Left renal cortex interstitium (tissue), 4 donors: ENCODE data around the gene TMEM59L. TPM values are rescaled to one million over a fixed set of nuclear protein-coding genes. Genes with fewer than 3 reads are reported as not detected.

Experiments
- DNase-seq, 4 donors: peaks; one replicate each; pipeline ENCODE4 v3.0.0-alpha.2; 2013; ENCODE audit warnings: low read depth in 4 of 4, low spot score in 2 of 4, missing footprints in 1 of 4
- polyA plus RNA-seq, 4 donors: library from polyadenylated mRNA; unstranded; fragments of 120-200 nt; gene quantifications; one replicate each; pipeline ENCODE4 v1.2.1, GENCODE V29; 2013; ENCODE audit not compliant: insufficient read length in 4 of 4

Gene TMEM59L
- polyA plus RNA-seq, 4 donors: 2.3 to 4.1 (median 3.7) TPM

- no peak for DNase-seq
Measured at GRCh38 chr19:18670312-18670711, 57.6 kb downstream of the TMEM59L start.

Other genes starting within 250 kb of the TMEM59L start
- 10 to 100 TPM in 1 of 4 donors, 1 to 10 TPM in 3; 5.5 to 19.2 (median 8.2) TPM for gene GDF15, start 226.7 kb upstream of the TMEM59L start, polyA plus RNA-seq
- gene LRRC25, start 215.2 kb upstream of the TMEM59L start, polyA plus RNA-seq: 1 to 10 TPM in 2 of 4 donors, under 1 TPM in 2; 0.79 to 1.9 (median 1.1) TPM
- gene SSBP4, start 193.5 kb upstream of the TMEM59L start, polyA plus RNA-seq: 100 to 1,000 TPM in 3 of 4 donors, 10 to 100 TPM in 1; 56.3 to 130 (median 114) TPM
- 100 to 1,000 TPM in 3 of 4 donors, 10 to 100 TPM in 1; 85.7 to 154 (median 134) TPM for gene ISYNA1, start 174.7 kb upstream of the TMEM59L start, polyA plus RNA-seq
- 10 to 100 TPM in 3 of 4 donors, 1 to 10 TPM in 1; 8.3 to 13.8 (median 12.3) TPM for gene ELL, start 90.8 kb upstream of the TMEM59L start, polyA plus RNA-seq
- gene FKBP8, start 69.3 kb upstream of the TMEM59L start, polyA plus RNA-seq: 100 to 1,000 TPM; 155 to 215 (median 193) TPM
- gene KXD1, start 55.0 kb upstream of the TMEM59L start, polyA plus RNA-seq: 10 to 100 TPM; 55.5 to 75.7 (median 67.6) TPM
- gene UBA52, start 41.0 kb upstream of the TMEM59L start, polyA plus RNA-seq: 1,000 to 10,000 TPM in 1 of 4 donors, 100 to 1,000 TPM in 3; 710 to 1,047 (median 838) TPM
- gene REX1BD, start 24.1 kb upstream of the TMEM59L start, polyA plus RNA-seq: 10 to 100 TPM; 22.5 to 51.3 (median 38.4) TPM
- gene CRLF1, start 6.1 kb upstream of the TMEM59L start, polyA plus RNA-seq: 1 to 10 TPM; 3.3 to 7.7 (median 4.1) TPM
- 10 to 100 TPM in 2 of 4 donors, 1 to 10 TPM in 2; 6.4 to 13.3 (median 9.8) TPM for gene KLHL26, start 24.2 kb downstream of the TMEM59L start, polyA plus RNA-seq
- gene CRTC1, start 70.8 kb downstream of the TMEM59L start, polyA plus RNA-seq: 10 to 100 TPM; 12.2 to 32.4 (median 21.6) TPM
- under 1 TPM in 3 of 4 donors, not detected in 1; 0.11 to 0.39 (median 0.35) TPM for gene COMP, start 178.4 kb downstream of the TMEM59L start, polyA plus RNA-seq
- gene UPF1, start 219.1 kb downstream of the TMEM59L start, polyA plus RNA-seq: 10 to 100 TPM; 44.6 to 70.4 (median 62.0) TPM